MV-4-11 (cell line): Measurements from ENCODE around the gene MMP24.
A peak's percentile ranks its signal among the peaks of the same experiment; 100 is the strongest.
"Not testable (repeated sequence)": the region's sequence is repeated elsewhere in the genome, so short reads cannot be mapped to it uniquely, and the experiment has no call there.

Experiments used
- DNase-seq: peaks from one replicate; lab custom pipeline; 2025; lab: John Stamatoyannopoulos, UW

MMP24 gene

GRCh38 chr20:35226126-35226883 is at the start of gene MMP24:
Gene MMP24, plus strand, starts transcription at chr20:35226690. Its CDS starts 49 bp downstream, at chr20:35226739.
- no peak for DNase-seq

- DNase-seq = no peak
Observed at GRCh38 chr20:35179292-35180212, 46.9 kb upstream of the MMP24 start.

- DNase-seq = no peak
Observed at GRCh38 chr20:35180266-35180665, 46.2 kb upstream of the MMP24 start.

GRCh38 chr20:35181731-35182130 is 44.8 kb upstream of the MMP24 start:
- DNase-seq = no peak

- not testable (repeated sequence) for DNase-seq
Observed at GRCh38 chr20:35186691-35187289, 39.7 kb upstream of the MMP24 start.

- no peak for DNase-seq
Observed at GRCh38 chr20:35187584-35188190, 38.8 kb upstream of the MMP24 start.

- not testable (repeated sequence) for DNase-seq
Observed at GRCh38 chr20:35189223-35189622, 37.3 kb upstream of the MMP24 start.

GRCh38 chr20:35190556-35190955 is 35.9 kb upstream of the MMP24 start:
- DNase-seq = no peak

- DNase-seq = no peak
Observed at GRCh38 chr20:35191419-35192117, 34.9 kb upstream of the MMP24 start.

GRCh38 chr20:35192118-35192872 is 34.2 kb upstream of the MMP24 start:
- DNase-seq = no peak

GRCh38 chr20:35193031-35193791 is 33.3 kb upstream of the MMP24 start:
- not testable (repeated sequence) for DNase-seq

GRCh38 chr20:35196313-35196712 is 30.2 kb upstream of the MMP24 start:
- no peak for DNase-seq

GRCh38 chr20:35199740-35200139 is 26.8 kb upstream of the MMP24 start:
- DNase-seq = no peak

- no peak for DNase-seq
Observed at GRCh38 chr20:35200267-35200666, 26.2 kb upstream of the MMP24 start.

- DNase-seq = not testable (repeated sequence)
Observed at GRCh38 chr20:35201467-35201866, 25.0 kb upstream of the MMP24 start.

- DNase-seq = no peak
Observed at GRCh38 chr20:35206802-35207201, 19.7 kb upstream of the MMP24 start.

GRCh38 chr20:35207950-35208611 is 18.4 kb upstream of the MMP24 start:
- DNase-seq = peak; percentile 60

GRCh38 chr20:35215066-35215956 is 11.2 kb upstream of the MMP24 start:
- DNase-seq = peak; percentile 73
